NCI-H345 (cell line): ENCODE measurements around the gene HELQ.
"Not testable (repeated sequence)": the region's sequence is repeated elsewhere in the genome, so short reads cannot be mapped to it uniquely, and the experiment has no call there.

ENCODE experiments used
- DNase-seq: peaks from one replicate; lab custom pipeline; 2025; lab: John Stamatoyannopoulos, UW

Gene HELQ

GRCh38 chr4:83431200-83431599, 24.4 kb downstream of the HELQ start:
- no peak for DNase-seq

- no peak for DNase-seq
These were observed 37.4 kb downstream of the HELQ start for GRCh38 chr4:83418211-83418610.

GRCh38 chr4:83417566-83417965, 38.1 kb downstream of the HELQ start:
- DNase-seq: no peak

- DNase-seq: no peak
These were observed 41.9 kb downstream of the HELQ start for GRCh38 chr4:83413676-83414075.

GRCh38 chr4:83408908-83409307, 46.7 kb downstream of the HELQ start:
- DNase-seq: no peak

- no peak for DNase-seq
These were observed 49.5 kb downstream of the HELQ start for GRCh38 chr4:83405844-83406816.

GRCh38 chr4:83398158-83398557, 57.5 kb downstream of the HELQ start:
- DNase-seq: not testable (repeated sequence)

GRCh38 chr4:83393908-83394307, 61.7 kb downstream of the HELQ start:
- DNase-seq: no peak

GRCh38 chr4:83392562-83392961, 63.1 kb downstream of the HELQ start:
- no peak for DNase-seq

- DNase-seq: no peak
These were observed 64.7 kb downstream of the HELQ start for GRCh38 chr4:83390944-83391343.

- no peak for DNase-seq
These were observed 65.7 kb downstream of the HELQ start for GRCh38 chr4:83389756-83390505.

GRCh38 chr4:83389037-83389720, 66.4 kb downstream of the HELQ start:
- no peak for DNase-seq

GRCh38 chr4:83388313-83388676, 67.3 kb downstream of the HELQ start:
- no peak for DNase-seq

- DNase-seq: no peak
These were observed 67.9 kb downstream of the HELQ start for GRCh38 chr4:83387476-83388312.

- DNase-seq: no peak
These were observed 68.6 kb downstream of the HELQ start for GRCh38 chr4:83387012-83387411.

- no peak for DNase-seq
These were observed 72.8 kb downstream of the HELQ start for GRCh38 chr4:83382850-83383249.

GRCh38 chr4:83381173-83381572, 74.5 kb downstream of the HELQ start:
- DNase-seq: no peak

- no peak for DNase-seq
These were observed 77.2 kb downstream of the HELQ start for GRCh38 chr4:83378419-83378818.

- DNase-seq: no peak
These were observed 82.7 kb downstream of the HELQ start for GRCh38 chr4:83372931-83373330.

- DNase-seq: no peak
These were observed 83.7 kb downstream of the HELQ start for GRCh38 chr4:83371936-83372335.

- no peak for DNase-seq
These were observed 84.4 kb downstream of the HELQ start for GRCh38 chr4:83371235-83371634.

- no peak for DNase-seq
These were observed 85.0 kb downstream of the HELQ start for GRCh38 chr4:83370640-83370906.
